HepG2 (cell line): ENCODE results near the gene CISD3. TPM values are rescaled to one million over a fixed set of nuclear protein-coding genes. Genes with fewer than 3 reads are reported as not detected.

ENCODE experiments used
- CBFB ChIP-seq: sonication (generic); formaldehyde crosslinking; IDR thresholded peaks from 2 replicates; pipeline ENCODE4 v1.4.0; 2020; ENCODE audit warnings: missing genetic modification reagents
- CHCHD3 ChIP-seq: sonication (generic); formaldehyde crosslinking; IDR thresholded peaks from 2 replicates; pipeline ENCODE4 v1.8.0; 2022; ENCODE audit warnings: mild to moderate bottlenecking, missing genetic modification reagents, moderate library complexity
- DRAP1 ChIP-seq: IDR thresholded peaks from 2 replicates; pipeline ENCODE4 v1.6.1; 2016; ENCODE audit warnings: missing genetic modification reagents, missing compliant biosample characterization
- FUBP1 ChIP-seq: sonication (generic); formaldehyde crosslinking; IDR thresholded peaks from 2 replicates; pipeline ENCODE4 v1.5.1; 2020; ENCODE audit warnings: missing genetic modification reagents, mild to moderate bottlenecking, borderline replicate concordance
- KAT8 ChIP-seq: IDR thresholded peaks from 2 replicates; pipeline ENCODE4 v1.6.1; 2016; ENCODE audit warnings: missing genetic modification reagents, missing compliant biosample characterization
- KIAA2018 ChIP-seq: sonication (generic); formaldehyde crosslinking; IDR thresholded peaks from 2 replicates; pipeline ENCODE4 v1.5.0; 2020; ENCODE audit warnings: mild to moderate bottlenecking, missing genetic modification reagents, borderline replicate concordance
- KLF13 ChIP-seq: sonication (generic); formaldehyde crosslinking; IDR thresholded peaks from 2 replicates; pipeline ENCODE4 v1.4.0; 2020; ENCODE audit warnings: mild to moderate bottlenecking, missing genetic modification reagents
- MEIS1 ChIP-seq: sonication (generic); formaldehyde crosslinking; IDR thresholded peaks from 2 replicates; pipeline ENCODE4 v1.9.0; 2021; ENCODE audit warnings: mild to moderate bottlenecking, missing genetic modification reagents, moderate library complexity, borderline replicate concordance
- NFAT5 ChIP-seq: sonication (generic); formaldehyde crosslinking; IDR thresholded peaks from 2 replicates; pipeline ENCODE4 v1.4.0; 2020; ENCODE audit warnings: missing genetic modification reagents
- SYNCRIP ChIP-seq: fragments of 200-400 bp; formaldehyde crosslinking; IDR thresholded peaks from 2 replicates; pipeline ENCODE4 v1.6.1; 2018; ENCODE audit warnings: mild to moderate bottlenecking, low read depth, low read length; ENCODE audit not compliant: insufficient read depth
- ZBTB7B ChIP-seq: sonication (generic); formaldehyde crosslinking; IDR thresholded peaks from 2 replicates; pipeline ENCODE4 v1.4.0; 2020; ENCODE audit warnings: missing genetic modification reagents
- ZNF12 ChIP-seq: sonication (generic); formaldehyde crosslinking; IDR thresholded peaks from 2 replicates; pipeline ENCODE4 v1.5.0; 2020; ENCODE audit warnings: missing genetic modification reagents
- ZNF562 ChIP-seq: sonication (generic); formaldehyde crosslinking; IDR thresholded peaks from 2 replicates; pipeline ENCODE4 v1.8.0; 2022; ENCODE audit warnings: missing genetic modification reagents, borderline replicate concordance
- polyA plus RNA-seq, 8 experiments: library from polyadenylated mRNA; depleted of rRNA in 3 of 8; stranded (reverse) in 7 of 8; unstranded in 1 of 8; fragments of >200 nt; fragmentation: Illumina TruSeq in 4 of 8; extraction: Trizol in 4 of 8; gene quantifications; 2 replicates each; pipeline versions ENCODE4 v1.2.1 to v1.2.3, GENCODE V29; 2011 to 2016; ENCODE audit warnings: low read depth in 4 of 8, missing spikeins in 1 of 8, mixed read lengths in 1 of 8; ENCODE audit not compliant: insufficient read depth in 1 of 8
- total RNA-seq, 5 experiments: library from RNA; depleted of rRNA; stranded (reverse); fragments of >200 nt; fragmentation: Illumina TruSeq; extraction: Trizol; gene quantifications; 2 replicates each; pipeline ENCODE4 v1.2.3, GENCODE V29; 2016; ENCODE audit warnings: low read depth in 1 of 5

The CISD3 gene
- total and polyA plus RNA-seq, 2 of the 13 experiments (the other 11 are each of a cell fraction or from before 2014, with no cell fraction given): 30.0 to 34.1 TPM

GRCh38 chr17:38747463-38748148, 17.5 kb downstream of the CISD3 start (continued):
- TF ChIP-seq KIAA2018 (CRISPR knock-in tag): no peak
- TF ChIP-seq CHCHD3: no peak
- no peak for TF ChIP-seq SYNCRIP
- TF ChIP-seq FUBP1 (CRISPR knock-in tag): no peak
- no peak; the same call in 1 of the 2 replicates for TF ChIP-seq ZBTB7B (CRISPR knock-in tag)
- 0 out of 2 replicates have a peak, but pooled peaks have one; percentile 29 for TF ChIP-seq KLF13 (CRISPR knock-in tag)
- TF ChIP-seq ZNF12 (CRISPR knock-in tag): no peak
- no peak for TF ChIP-seq ZNF562 (CRISPR knock-in tag)
- TF ChIP-seq NFAT5 (CRISPR knock-in tag): no peak
- TF ChIP-seq MEIS1 (CRISPR knock-in tag): peak; percentile 18; the same call in 1 of the 2 replicates
- no peak for TF ChIP-seq KAT8 (CRISPR knock-in tag)
- TF ChIP-seq CBFB (CRISPR knock-in tag): no peak
- TF ChIP-seq DRAP1 (CRISPR knock-in tag): no peak
